Measurements from ENCODE around the gene ADCY4.
"Not testable (repeated sequence)": the region's sequence is repeated elsewhere in the genome, so short reads cannot be mapped to it uniquely, and the experiment has no call there.

ADCY4 gene

GRCh38 chr14:24329073-24329663 lies 5.7 kb downstream of the ADCY4 start:
- TF ChIP-seq, protein P1, sequence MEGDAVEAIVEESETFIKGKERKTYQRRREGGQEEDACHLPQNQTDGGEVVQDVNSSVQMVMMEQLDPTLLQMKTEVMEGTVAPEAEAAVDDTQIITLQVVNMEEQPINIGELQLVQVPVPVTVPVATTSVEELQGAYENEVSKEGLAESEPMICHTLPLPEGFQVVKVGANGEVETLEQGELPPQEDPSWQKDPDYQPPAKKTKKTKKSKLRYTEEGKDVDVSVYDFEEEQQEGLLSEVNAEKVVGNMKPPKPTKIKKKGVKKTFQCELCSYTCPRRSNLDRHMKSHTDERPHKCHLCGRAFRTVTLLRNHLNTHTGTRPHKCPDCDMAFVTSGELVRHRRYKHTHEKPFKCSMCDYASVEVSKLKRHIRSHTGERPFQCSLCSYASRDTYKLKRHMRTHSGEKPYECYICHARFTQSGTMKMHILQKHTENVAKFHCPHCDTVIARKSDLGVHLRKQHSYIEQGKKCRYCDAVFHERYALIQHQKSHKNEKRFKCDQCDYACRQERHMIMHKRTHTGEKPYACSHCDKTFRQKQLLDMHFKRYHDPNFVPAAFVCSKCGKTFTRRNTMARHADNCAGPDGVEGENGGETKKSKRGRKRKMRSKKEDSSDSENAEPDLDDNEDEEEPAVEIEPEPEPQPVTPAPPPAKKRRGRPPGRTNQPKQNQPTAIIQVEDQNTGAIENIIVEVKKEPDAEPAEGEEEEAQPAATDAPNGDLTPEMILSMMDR (IDR thresholded peaks at IDR 0.05): no peak
- no peak for TF ChIP-seq ZFX (IDR thresholded peaks at IDR 0.05; ENCODE audit: borderline replicate concordance)

GRCh38 chr14:24327914-24328313 lies 7.0 kb downstream of the ADCY4 start:
- not testable (repeated sequence) for H3K27ac ChIP-seq
- TF ChIP-seq, protein P1 (IDR thresholded peaks at IDR 0.05): peak; percentile 75

More at GRCh38 chr14:24329073-24329663, 5.7 kb downstream of the ADCY4 start:
- no peak overlapping the region for H3K27ac ChIP-seq

DNA sequence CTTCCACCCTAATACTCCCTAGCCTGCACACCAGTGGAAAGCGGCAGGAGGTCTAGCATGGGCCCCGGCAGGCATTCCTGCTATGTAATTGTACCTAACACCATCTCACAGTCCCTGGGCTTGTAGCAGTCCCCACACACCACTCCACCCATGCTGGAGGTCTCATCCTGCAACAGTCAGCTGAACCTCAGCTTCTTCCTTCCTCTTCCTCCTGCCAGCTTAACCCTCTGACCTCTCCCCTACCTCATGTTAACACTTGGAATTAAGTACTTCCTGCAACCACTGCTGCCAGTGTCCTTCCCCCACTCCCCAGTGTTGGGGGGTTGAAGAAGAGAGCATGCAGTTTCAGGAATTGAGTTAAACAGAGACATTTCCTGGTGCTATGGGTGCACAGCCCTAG lies 7.6 kb downstream of the ADCY4 start:
- no peak overlapping the region for H3K27ac ChIP-seq
- TF ChIP-seq, protein P1 (IDR thresholded peaks at IDR 0.05): no peak
- TF ChIP-seq ZFX (IDR thresholded peaks at IDR 0.05; ENCODE audit: borderline replicate concordance): no peak

DNA sequence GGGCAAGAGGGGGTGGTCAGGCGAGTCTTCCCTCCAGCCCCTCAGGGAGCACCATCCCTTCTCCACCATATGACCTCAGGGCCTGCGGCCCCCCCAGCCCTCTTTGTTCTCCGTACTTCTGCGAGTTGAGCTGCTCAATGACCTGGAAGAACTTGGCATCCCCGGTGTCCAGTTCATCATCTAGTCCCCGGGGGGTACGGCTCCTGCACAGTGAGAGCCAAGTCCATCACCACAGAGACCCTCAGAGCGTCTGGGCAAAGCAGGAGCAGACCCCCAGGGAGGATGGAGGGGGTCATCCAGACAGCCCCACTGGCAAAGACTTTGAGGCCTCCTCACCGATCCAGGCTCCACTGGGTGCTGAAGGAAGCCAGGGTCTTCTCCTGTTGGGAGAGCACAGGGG lies 8.9 kb downstream of the ADCY4 start:
- no peak overlapping the region for H3K27ac ChIP-seq
- TF ChIP-seq, protein P1 (IDR thresholded peaks at IDR 0.05): no peak
- no peak for TF ChIP-seq ZFX (IDR thresholded peaks at IDR 0.05; ENCODE audit: borderline replicate concordance)

DNA sequence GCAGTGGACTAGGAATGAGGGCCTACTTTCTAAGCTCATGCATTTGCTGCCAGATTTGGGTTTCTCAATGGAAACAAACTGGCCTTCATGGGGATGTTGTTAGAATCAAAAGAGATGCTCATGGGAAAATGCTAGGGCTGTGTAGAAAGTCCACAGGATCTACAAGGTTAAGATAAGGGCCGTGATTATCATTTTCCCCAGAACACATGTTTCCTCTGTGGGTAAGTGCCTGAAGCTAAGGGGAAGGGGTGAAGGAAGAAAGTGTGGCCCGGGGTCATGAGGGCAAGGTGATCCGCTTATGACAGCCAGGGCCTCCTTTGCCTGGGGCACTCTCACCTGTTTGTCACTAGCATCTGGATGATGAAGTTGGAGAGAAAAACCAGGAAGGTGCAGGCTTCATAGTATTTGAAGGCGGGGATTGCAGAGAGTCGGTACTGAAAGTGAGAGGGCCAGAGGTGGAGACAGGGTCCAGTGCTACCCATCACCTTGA lies 9.8 kb downstream of the ADCY4 start:
- TF ChIP-seq, protein P1 (IDR thresholded peaks at IDR 0.05): no peak
- TF ChIP-seq ZFX (IDR thresholded peaks at IDR 0.05; ENCODE audit: borderline replicate concordance): no peak
- H3K27ac ChIP-seq: no peak overlapping the region

DNA sequence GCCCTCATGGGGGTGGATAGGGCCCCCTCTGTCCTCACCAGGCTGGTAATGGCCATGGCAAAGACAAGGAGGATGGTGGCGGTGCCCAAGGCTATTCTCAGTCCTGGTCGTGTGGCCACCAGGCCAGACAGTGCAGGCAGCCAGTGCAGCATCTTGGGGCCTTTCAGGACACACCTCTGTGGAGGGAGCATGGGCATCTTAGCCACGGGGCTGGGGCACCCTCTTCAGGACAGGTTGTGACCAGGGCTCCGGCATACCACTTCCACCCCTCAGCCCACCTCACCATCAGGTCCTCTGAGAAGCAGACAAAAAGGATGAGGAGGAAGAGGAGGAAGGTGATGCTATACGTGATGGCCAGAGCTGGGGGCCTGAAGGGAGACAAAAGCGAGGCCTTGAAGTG lies 10.8 kb downstream of the ADCY4 start:
- no peak for TF ChIP-seq ZFX (IDR thresholded peaks at IDR 0.05; ENCODE audit: borderline replicate concordance)
- TF ChIP-seq, protein P1 (IDR thresholded peaks at IDR 0.05): no peak
- no peak overlapping the region for H3K27ac ChIP-seq

DNA sequence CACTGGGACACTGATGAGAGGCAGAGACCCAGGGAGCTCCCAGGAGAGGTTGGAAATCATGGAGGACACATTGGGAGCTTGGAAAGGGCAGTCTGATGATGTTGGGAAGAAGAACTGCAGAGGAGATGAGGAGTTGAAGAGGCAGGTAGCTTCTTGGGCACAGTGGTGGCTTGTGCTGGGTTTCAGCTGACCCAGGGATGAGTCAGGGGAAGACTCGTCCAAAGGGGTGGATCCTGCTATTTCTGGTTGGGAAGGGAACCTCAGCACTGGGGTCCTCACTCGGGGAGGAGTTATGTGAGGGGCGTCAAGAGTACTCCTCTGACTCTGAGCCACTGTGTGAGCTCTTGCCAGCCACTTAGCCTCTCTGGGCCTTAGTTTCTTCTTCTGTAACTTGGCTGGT lies 11.5 kb downstream of the ADCY4 start:
- no peak for TF ChIP-seq ZFX (IDR thresholded peaks at IDR 0.05; ENCODE audit: borderline replicate concordance)
- TF ChIP-seq, protein P1 (IDR thresholded peaks at IDR 0.05): no peak

More for the DNA sequence above, 11.5 kb downstream of the ADCY4 start:
- H3K27ac ChIP-seq: no peak overlapping the region
